ENCODE results near the gene HYDIN.
"Not testable (repeated sequence)": the region's sequence is repeated elsewhere in the genome, so short reads cannot be mapped to it uniquely, and the experiment has no call there.

DNA sequence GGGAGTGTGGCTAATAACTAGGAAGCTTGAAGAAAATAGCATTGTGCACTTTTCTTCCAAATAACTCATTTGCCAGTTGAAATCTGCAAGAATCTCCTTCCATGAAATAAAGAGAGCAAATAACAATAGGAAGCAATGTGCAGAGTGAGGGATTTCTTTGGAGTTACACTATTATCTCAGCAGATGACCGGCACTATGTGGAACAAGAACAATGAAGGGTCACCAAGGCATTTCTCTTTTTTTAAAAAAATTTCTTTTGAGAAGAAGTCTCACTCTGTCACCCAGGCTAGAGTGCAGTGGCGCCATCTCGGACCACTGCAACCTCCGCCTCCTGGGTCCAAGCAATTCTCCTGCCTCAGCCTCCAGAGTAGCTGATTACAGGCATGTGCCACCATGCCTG is 192.1 kb downstream of the HYDIN start:
- TF ChIP-seq, protein P1, sequence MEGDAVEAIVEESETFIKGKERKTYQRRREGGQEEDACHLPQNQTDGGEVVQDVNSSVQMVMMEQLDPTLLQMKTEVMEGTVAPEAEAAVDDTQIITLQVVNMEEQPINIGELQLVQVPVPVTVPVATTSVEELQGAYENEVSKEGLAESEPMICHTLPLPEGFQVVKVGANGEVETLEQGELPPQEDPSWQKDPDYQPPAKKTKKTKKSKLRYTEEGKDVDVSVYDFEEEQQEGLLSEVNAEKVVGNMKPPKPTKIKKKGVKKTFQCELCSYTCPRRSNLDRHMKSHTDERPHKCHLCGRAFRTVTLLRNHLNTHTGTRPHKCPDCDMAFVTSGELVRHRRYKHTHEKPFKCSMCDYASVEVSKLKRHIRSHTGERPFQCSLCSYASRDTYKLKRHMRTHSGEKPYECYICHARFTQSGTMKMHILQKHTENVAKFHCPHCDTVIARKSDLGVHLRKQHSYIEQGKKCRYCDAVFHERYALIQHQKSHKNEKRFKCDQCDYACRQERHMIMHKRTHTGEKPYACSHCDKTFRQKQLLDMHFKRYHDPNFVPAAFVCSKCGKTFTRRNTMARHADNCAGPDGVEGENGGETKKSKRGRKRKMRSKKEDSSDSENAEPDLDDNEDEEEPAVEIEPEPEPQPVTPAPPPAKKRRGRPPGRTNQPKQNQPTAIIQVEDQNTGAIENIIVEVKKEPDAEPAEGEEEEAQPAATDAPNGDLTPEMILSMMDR (IDR thresholded peaks at IDR 0.05; ENCODE audit: low read depth, low read length, missing input control), result not testable (repeated sequence)
- TF ChIP-seq JUND (IDR thresholded peaks at IDR 0.05); TAF1 (conservative IDR thresholded peaks at IDR 0.05); FOXA1 (IDR thresholded peaks at IDR 0.05); EGR1 (IDR thresholded peaks at IDR 0.05; ENCODE audit: low read depth in 2 of 2); GABPA (IDR thresholded peaks at IDR 0.05 in 1 of 2, conservative IDR thresholded peaks at IDR 0.05 in 1 of 2); RXRA (IDR thresholded peaks at IDR 0.05); SP1 (IDR thresholded peaks at IDR 0.05); YY1 (IDR thresholded peaks at IDR 0.05); RAD21 (IDR thresholded peaks at IDR 0.05): not testable (repeated sequence)
- TF ChIP-seq, protein P2, sequence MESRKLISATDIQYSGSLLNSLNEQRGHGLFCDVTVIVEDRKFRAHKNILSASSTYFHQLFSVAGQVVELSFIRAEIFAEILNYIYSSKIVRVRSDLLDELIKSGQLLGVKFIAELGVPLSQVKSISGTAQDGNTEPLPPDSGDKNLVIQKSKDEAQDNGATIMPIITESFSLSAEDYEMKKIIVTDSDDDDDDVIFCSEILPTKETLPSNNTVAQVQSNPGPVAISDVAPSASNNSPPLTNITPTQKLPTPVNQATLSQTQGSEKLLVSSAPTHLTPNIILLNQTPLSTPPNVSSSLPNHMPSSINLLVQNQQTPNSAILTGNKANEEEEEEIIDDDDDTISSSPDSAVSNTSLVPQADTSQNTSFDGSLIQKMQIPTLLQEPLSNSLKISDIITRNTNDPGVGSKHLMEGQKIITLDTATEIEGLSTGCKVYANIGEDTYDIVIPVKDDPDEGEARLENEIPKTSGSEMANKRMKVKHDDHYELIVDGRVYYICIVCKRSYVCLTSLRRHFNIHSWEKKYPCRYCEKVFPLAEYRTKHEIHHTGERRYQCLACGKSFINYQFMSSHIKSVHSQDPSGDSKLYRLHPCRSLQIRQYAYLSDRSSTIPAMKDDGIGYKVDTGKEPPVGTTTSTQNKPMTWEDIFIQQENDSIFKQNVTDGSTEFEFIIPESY (IDR thresholded peaks at IDR 0.05), result not testable (repeated sequence)
- TF ChIP-seq, protein P3, sequence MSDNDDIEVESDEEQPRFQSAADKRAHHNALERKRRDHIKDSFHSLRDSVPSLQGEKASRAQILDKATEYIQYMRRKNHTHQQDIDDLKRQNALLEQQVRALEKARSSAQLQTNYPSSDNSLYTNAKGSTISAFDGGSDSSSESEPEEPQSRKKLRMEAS (IDR thresholded peaks at IDR 0.05), result not testable (repeated sequence)
- TF ChIP-seq, protein P4, sequence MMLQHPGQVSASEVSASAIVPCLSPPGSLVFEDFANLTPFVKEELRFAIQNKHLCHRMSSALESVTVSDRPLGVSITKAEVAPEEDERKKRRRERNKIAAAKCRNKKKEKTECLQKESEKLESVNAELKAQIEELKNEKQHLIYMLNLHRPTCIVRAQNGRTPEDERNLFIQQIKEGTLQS (IDR thresholded peaks at IDR 0.05), result not testable (repeated sequence)
- TF ChIP-seq, protein P5, sequence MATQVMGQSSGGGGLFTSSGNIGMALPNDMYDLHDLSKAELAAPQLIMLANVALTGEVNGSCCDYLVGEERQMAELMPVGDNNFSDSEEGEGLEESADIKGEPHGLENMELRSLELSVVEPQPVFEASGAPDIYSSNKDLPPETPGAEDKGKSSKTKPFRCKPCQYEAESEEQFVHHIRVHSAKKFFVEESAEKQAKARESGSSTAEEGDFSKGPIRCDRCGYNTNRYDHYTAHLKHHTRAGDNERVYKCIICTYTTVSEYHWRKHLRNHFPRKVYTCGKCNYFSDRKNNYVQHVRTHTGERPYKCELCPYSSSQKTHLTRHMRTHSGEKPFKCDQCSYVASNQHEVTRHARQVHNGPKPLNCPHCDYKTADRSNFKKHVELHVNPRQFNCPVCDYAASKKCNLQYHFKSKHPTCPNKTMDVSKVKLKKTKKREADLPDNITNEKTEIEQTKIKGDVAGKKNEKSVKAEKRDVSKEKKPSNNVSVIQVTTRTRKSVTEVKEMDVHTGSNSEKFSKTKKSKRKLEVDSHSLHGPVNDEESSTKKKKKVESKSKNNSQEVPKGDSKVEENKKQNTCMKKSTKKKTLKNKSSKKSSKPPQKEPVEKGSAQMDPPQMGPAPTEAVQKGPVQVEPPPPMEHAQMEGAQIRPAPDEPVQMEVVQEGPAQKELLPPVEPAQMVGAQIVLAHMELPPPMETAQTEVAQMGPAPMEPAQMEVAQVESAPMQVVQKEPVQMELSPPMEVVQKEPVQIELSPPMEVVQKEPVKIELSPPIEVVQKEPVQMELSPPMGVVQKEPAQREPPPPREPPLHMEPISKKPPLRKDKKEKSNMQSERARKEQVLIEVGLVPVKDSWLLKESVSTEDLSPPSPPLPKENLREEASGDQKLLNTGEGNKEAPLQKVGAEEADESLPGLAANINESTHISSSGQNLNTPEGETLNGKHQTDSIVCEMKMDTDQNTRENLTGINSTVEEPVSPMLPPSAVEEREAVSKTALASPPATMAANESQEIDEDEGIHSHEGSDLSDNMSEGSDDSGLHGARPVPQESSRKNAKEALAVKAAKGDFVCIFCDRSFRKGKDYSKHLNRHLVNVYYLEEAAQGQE (IDR thresholded peaks at IDR 0.05), result not testable (repeated sequence)

Measured in liver (tissue), 3 donors.